Bronchial epithelial cell (primary cell): ENCODE results near the gene ARHGAP30. TPM values are rescaled to one million over a fixed set of nuclear protein-coding genes. Genes with fewer than 3 reads are reported as not detected.
A peak's percentile ranks its signal among the peaks of the same experiment; 100 is the strongest.

Experiments
- DNase-seq: peaks from one replicate; pipeline ENCODE4 v3.0.0-alpha.2; 2010; ENCODE audit warnings: low read depth
- FAIRE-seq: peaks from 2 replicates; lab custom pipeline; 2011; peaks lifted over from hg19 to GRCh38; lab: Jason Lieb, UNC
- H3K27me3 ChIP-seq: 2 replicates; pipeline ENCODE4 v1.5.1; 2011; ENCODE audit warnings: low read length; ENCODE audit not compliant: control insufficient read depth, insufficient read depth
- H3K36me3 ChIP-seq: 2 replicates; pipeline ENCODE4 v1.5.1; 2011; ENCODE audit warnings: low read length; ENCODE audit not compliant: control insufficient read depth, insufficient read depth
- H3K4me3 ChIP-seq: 2 replicates; pipeline ENCODE4 v1.5.1; 2011; ENCODE audit warnings: mild to moderate bottlenecking, low read depth, low read length, control low read depth
- CTCF ChIP-seq: IDR thresholded peaks from 2 replicates; pipeline ENCODE4 v1.5.1; 2011; ENCODE audit warnings: mild to moderate bottlenecking, moderate library complexity, low read length, control low read depth, inconsistent platforms; ENCODE audit not compliant: insufficient read depth, severe bottlenecking
- total RNA-seq: library from RNA; depleted of rRNA; stranded (reverse); fragments of >200 nt; gene quantifications from 2 replicates; pipeline ENCODE4 v1.2.1, GENCODE V29; 2014

The ARHGAP30 gene
- total RNA-seq, 1 donor from 2014 or later = 1.3 TPM

GRCh38 chr1:161113915-161114314 lies 44.2 kb upstream of the ARHGAP30 start:
- FAIRE-seq (no peak), DNase-seq (no peak)
- no peaks in the 10 kb centered on the region for H3K27me3 ChIP-seq
- H3K36me3 ChIP-seq = peaks cover 3% of the 10 kb centered on the region
- H3K4me3 ChIP-seq = no peak overlapping the region
- TF ChIP-seq CTCF = no peak

- DNase-seq (no peak), FAIRE-seq (no peak)
- Histone ChIP-seq H3K36me3 (peaks cover 3% of the 10 kb centered on the region), H3K4me3 (no peak overlapping the region), H3K27me3 (no peaks in the 10 kb centered on the region)
- no peak for TF ChIP-seq CTCF
Measured at GRCh38 chr1:161111527-161111926, 41.8 kb upstream of the ARHGAP30 start.

- no peak overlapping the region for H3K4me3 ChIP-seq
- FAIRE-seq = no peak
- DNase-seq = no peak
- peaks cover 3% of the 10 kb centered on the region for H3K36me3 ChIP-seq
- TF ChIP-seq CTCF = no peak
- H3K27me3 ChIP-seq = no peaks in the 10 kb centered on the region
Measured at GRCh38 chr1:161111117-161111516, 41.4 kb upstream of the ARHGAP30 start.

GRCh38 chr1:161106431-161106830 lies 36.7 kb upstream of the ARHGAP30 start:
- Histone ChIP-seq H3K4me3 (no peak overlapping the region), H3K36me3 (peaks cover 7% of the 10 kb centered on the region), H3K27me3 (no peaks in the 10 kb centered on the region)
- no peak for TF ChIP-seq CTCF
- FAIRE-seq (no peak), DNase-seq (peak; percentile 33)

GRCh38 chr1:161100556-161100955 lies 30.9 kb upstream of the ARHGAP30 start:
- H3K27me3 ChIP-seq = no peaks in the 10 kb centered on the region
- H3K36me3 ChIP-seq = peaks cover 6% of the 10 kb centered on the region
- FAIRE-seq (no peak), DNase-seq (no peak)
- H3K4me3 ChIP-seq = no peak overlapping the region
- TF ChIP-seq CTCF = no peak

- peaks cover 6% of the 10 kb centered on the region for H3K36me3 ChIP-seq
- no peak for DNase-seq
- no peak for FAIRE-seq
Measured at GRCh38 chr1:161099090-161099802, 29.6 kb upstream of the ARHGAP30 start.

More at GRCh38 chr1:161099090-161099802, 29.6 kb upstream of the ARHGAP30 start:
- Histone ChIP-seq H3K4me3 (no peak overlapping the region), H3K27me3 (no peaks in the 10 kb centered on the region)
- TF ChIP-seq CTCF = no peak
